ENCODE results near the gene OPTC. TPM values are rescaled to one million over a fixed set of nuclear protein-coding genes. Genes with fewer than 3 reads are reported as not detected.

Gene OPTC
- total and polyA plus RNA-seq, 2 of the 8 experiments (the other 6 are each of a cell fraction or from before 2014, with no cell fraction given): 1.1 to 4.0 TPM

GRCh38 chr1:203523667-203524066, 29.7 kb downstream of the OPTC start:
- FAIRE-seq: no peak
- no peak overlapping the region for H3K23ac ChIP-seq (ENCODE audit: insufficient read length)
- no peaks in the 10 kb centered on the region for H3K79me2 ChIP-seq (ENCODE audit: control insufficient read depth in 1 of 2, insufficient read depth in 2 of 2, low read length in 2 of 2)
- no peak for DNase-seq (ENCODE audit: low read depth in 1 of 2, low spot score in 2 of 2)
- no peak overlapping the region for H4K5ac ChIP-seq (ENCODE audit: insufficient read length, low read depth, low read length)
- H2BK12ac ChIP-seq (ENCODE audit: low read depth, low read length): no peak overlapping the region
- H4K91ac ChIP-seq (replicated peaks; ENCODE audit: insufficient read length, low read length): no peak overlapping the region
- no peak overlapping the region for H2BK5ac ChIP-seq (ENCODE audit: low read depth, low read length)
- H3K4me3 ChIP-seq (ENCODE audit: extremely low read depth in 1 of 4, insufficient read depth in 2 of 4, low read depth in 3 of 4, low read length in 4 of 4): no peak overlapping the region
- peaks cover 3 to 30% (median 27%) of the 10 kb centered on the region in 4 experiments for H3K27me3 ChIP-seq (replicated peaks in 1 of 4; ENCODE audit: control insufficient read depth in 3 of 4, extremely low read depth in 1 of 4, insufficient read depth in 3 of 4, low read length in 3 of 4)
- H2AFZ ChIP-seq (ENCODE audit: low read length): no peak overlapping the region
- H4K20me1 ChIP-seq (replicated peaks in 1 of 2; ENCODE audit: control insufficient read depth in 1 of 2, insufficient read depth in 2 of 2, low read length in 2 of 2): peaks cover 0 to 3% of the 10 kb centered on the region in 2 experiments
- no peak overlapping the region for H2AK5ac ChIP-seq (ENCODE audit: low read depth, low read length)
- peaks cover 11% of the 10 kb centered on the region; the same call in 1 of the 2 replicates for H3K23me2 ChIP-seq (ENCODE audit: low read depth, low read length)
- no peak overlapping the region for H3K27ac ChIP-seq (ENCODE audit: low read depth, low read length)
- peaks cover 4% of the 10 kb centered on the region; the same call in 1 of the 2 replicates for H3K79me1 ChIP-seq (ENCODE audit: low read depth, low read length)
- H2BK120ac ChIP-seq (replicated peaks; ENCODE audit: low read depth, low read length): no peak overlapping the region
- no peak overlapping the region for H3K4me2 ChIP-seq (ENCODE audit: insufficient read depth in 1 of 2, low read depth in 2 of 2, low read length in 2 of 2)
- CTCF ChIA-PET (ENCODE audit: partially characterized antibody): interaction anchor here (1.7 to 13.3 kb wide), 2 partner anchors 17 to 54 kb away, joined by 3 to 108 read pairs; no protein-coding TSS in a partner anchor
- H2BK15ac ChIP-seq (ENCODE audit: low read length): no peak overlapping the region
- no peak overlapping the region for H3K18ac ChIP-seq (ENCODE audit: extremely low read depth, low read length)
- no peaks in the 10 kb centered on the region for H3K36me3 ChIP-seq (ENCODE audit: control insufficient read depth in 2 of 4, insufficient read depth in 4 of 4, low read length in 3 of 4)
- H3K9ac ChIP-seq (replicated peaks in 1 of 4; ENCODE audit: extremely low read depth in 1 of 4, low read depth in 3 of 4, low read length in 3 of 4): no peak overlapping the region
- H4K8ac ChIP-seq (ENCODE audit: extremely low read depth, insufficient read depth, low read length): no peak overlapping the region
- 84% methylated on average over 6 of the region's 6 CpGs; no CpG with 5 or more reads in 1 of the 2 experiments for WGBS, 2 experiments (ENCODE audit: extremely low coverage in 1 of 2, insufficient coverage in 1 of 2, insufficient read length in 1 of 2, insufficient replicate concordance in 2 of 2, low coverage in 1 of 2, low lambda C conversion rate in 2 of 2, missing lambda C conversion rate in 1 of 2)
- POLR2A ChIA-PET (ENCODE audit: partially characterized antibody): no interaction called here
- peaks cover 24 to 47% (median 36%) of the 10 kb centered on the region in 4 experiments for H3K4me1 ChIP-seq (replicated peaks in 1 of 4; ENCODE audit: control insufficient read depth in 3 of 4, insufficient read depth in 4 of 4, low read length in 3 of 4)
- no peak overlapping the region for H2BK20ac ChIP-seq (ENCODE audit: low read length)
- H3K14ac ChIP-seq (ENCODE audit: insufficient read length): no peak overlapping the region
- H3K9me3 ChIP-seq (ENCODE audit: insufficient read depth in 2 of 2, low read depth in 1 of 2, low read length in 1 of 2): no peaks in the 10 kb centered on the region
- H3K4ac ChIP-seq (replicated peaks; ENCODE audit: insufficient read length, low read depth, low read length): no peak overlapping the region
- no peak overlapping the region for H3K56ac ChIP-seq (replicated peaks; ENCODE audit: insufficient read length, low read depth, low read length)
- TF ChIP-seq FOSL1 (IDR thresholded peaks at IDR 0.05; ENCODE audit: insufficient read depth, low read depth, low read length) (no peak), SIX5 (IDR thresholded peaks at IDR 0.05; ENCODE audit: low read depth, low read length) (no peak), POLR2AphosphoS5 (IDR thresholded peaks at IDR 0.05; ENCODE audit: low read depth, low read length) (no peak), ATF2 (IDR thresholded peaks at IDR 0.05; ENCODE audit: low read length) (no peak), NRF1 (IDR thresholded peaks at IDR 0.05; ENCODE audit: low read depth, low read length) (no peak), SUZ12 (IDR thresholded peaks at IDR 0.05; ENCODE audit: low read length) (no peak), CHD2 (IDR thresholded peaks at IDR 0.05; ENCODE audit: low read length) (no peak), HDAC6 (IDR thresholded peaks at IDR 0.05; ENCODE audit: low read depth, low read length) (no peak), RNF2 (IDR thresholded peaks at IDR 0.05; ENCODE audit: borderline replicate concordance, low read depth, low read length, missing control alignments, poor library complexity, severe bottlenecking) (no peak), SRF (IDR thresholded peaks at IDR 0.05; ENCODE audit: low read depth, low read length) (no peak), ATF3 (IDR thresholded peaks at IDR 0.05; ENCODE audit: insufficient read depth, low read depth, low read length) (no peak), RBBP5 (IDR thresholded peaks at IDR 0.05; ENCODE audit: borderline replicate concordance, low read depth, low read length) (no peak)
